ENCODE results near the gene BANF1.
A peak's percentile ranks its signal among the peaks of the same experiment; 100 is the strongest.

BANF1 gene

GRCh38 chr11:66042227-66042995 is 40.1 kb downstream of the BANF1 start:
- DNase-seq = no peak

GRCh38 chr11:66042996-66043906 is 40.9 kb downstream of the BANF1 start:
- DNase-seq = no peak

- no peak for DNase-seq
Observed at GRCh38 chr11:66044757-66045156, 42.5 kb downstream of the BANF1 start.

- DNase-seq = peak; percentile 61
Observed at GRCh38 chr11:66045177-66045639, 42.9 kb downstream of the BANF1 start.

- no peak for DNase-seq
Observed at GRCh38 chr11:66046901-66047300, 44.6 kb downstream of the BANF1 start.

- no peak for DNase-seq
Observed at GRCh38 chr11:66047541-66048365, 45.5 kb downstream of the BANF1 start.

GRCh38 chr11:66048547-66049323 is 46.4 kb downstream of the BANF1 start, which contains the start of gene GAL3ST3:
GAL3ST3 (minus strand) TSS chr11:66049161; CDS start chr11:66045415, 3,746 bp downstream.
- no peak for DNase-seq

- no peak for DNase-seq
Observed at GRCh38 chr11:66050581-66051231, 48.4 kb downstream of the BANF1 start.

- DNase-seq = no peak
Observed at GRCh38 chr11:66051371-66051765, 49.1 kb downstream of the BANF1 start.

GRCh38 chr11:66051766-66052663 is 49.7 kb downstream of the BANF1 start, which contains the start of gene SF3B2:
SF3B2 (plus strand) TSS chr11:66052364; CDS start chr11:66052385, 21 bp downstream.
- peak; percentile 98 for DNase-seq

- DNase-seq = no peak
Observed at GRCh38 chr11:66052664-66052982, 50.3 kb downstream of the BANF1 start.

Measured in NCI-H2029 (cell line).